Myometrial cell (primary cell): ENCODE results near the gene MIA. TPM values are rescaled to one million over a fixed set of nuclear protein-coding genes. Genes with fewer than 3 reads are reported as not detected.

ENCODE experiments used
- total RNA-seq: library from RNA; depleted of rRNA; stranded (reverse); fragments of >200 nt; gene quantifications from 2 replicates; pipeline ENCODE4 v1.2.3, GENCODE V29; 2015

Gene MIA
- not detected in 2 replicates for total RNA-seq

GRCh38 chr19:40774916-40775631 lies at the start of gene MIA:
Gene MIA (plus strand): TSS chr19:40775521. CDS start chr19:40775543, 22 bp downstream.

GRCh38 chr19:40750058-40750873 lies 25.1 kb upstream of the MIA start, which contains the start of gene ACTMAP:
Gene ACTMAP (minus strand): TSS chr19:40750477. CDS start chr19:40749803, 674 bp downstream.

GRCh38 chr19:40750874-40751537 lies 24.3 kb upstream of the MIA start, which contains the start of gene SNRPA:
Gene SNRPA (plus strand): TSS chr19:40751203. CDS start chr19:40751409, 206 bp downstream.

GRCh38 chr19:40777937-40778705 lies 2.8 kb downstream of the MIA start, which contains the start of gene RAB4B:
Gene RAB4B (plus strand): TSS chr19:40778247. CDS start chr19:40778376, 129 bp downstream.

GRCh38 chr19:40798683-40799557 lies 23.6 kb downstream of the MIA start, which contains the start of gene EGLN2:
Gene EGLN2 (plus strand): TSS chr19:40799191. CDS start chr19:40800573, 1,382 bp downstream.

Other genes with a start within 250 kb of the MIA start
- 77.6 and 99.4 TPM in 2 replicates for gene SHKBP1, start 198.6 kb upstream of the MIA start, total RNA-seq
- gene LTBP4, start 174.2 kb upstream of the MIA start, total RNA-seq, result 50.7 and 63.6 TPM in 2 replicates
- 28.8 and 51.6 TPM in 2 replicates for gene NUMBL, start 84.9 kb upstream of the MIA start, total RNA-seq
- gene COQ8B, start 58.6 kb upstream of the MIA start, total RNA-seq, result 20.6 and 26.8 TPM in 2 replicates
- 25.7 and 31.4 TPM in 2 replicates for gene ITPKC, start 58.4 kb upstream of the MIA start, total RNA-seq
- gene ACTMAP, start 25.0 kb upstream of the MIA start, total RNA-seq, result 2.0 and 4.4 TPM in 2 replicates
- gene SNRPA, start 24.3 kb upstream of the MIA start, total RNA-seq, result 102 and 115 TPM in 2 replicates
- 38.6 and 45.0 TPM in 2 replicates for gene RAB4B, start 2.7 kb downstream of the MIA start, total RNA-seq
- gene EGLN2, start 23.7 kb downstream of the MIA start, total RNA-seq, result 88.8 and 103 TPM in 2 replicates
- gene CYP2A6, start 74.9 kb downstream of the MIA start, total RNA-seq, result not detected in 2 replicates
- gene CYP2A7, start 106.7 kb downstream of the MIA start, total RNA-seq, result not detected in 2 replicates
- gene CYP2B6, start 215.8 kb downstream of the MIA start, total RNA-seq, result not detected in 2 replicates